WTC11 (cell line): Measurements from ENCODE around the gene PTGES2. TPM values are rescaled to one million over a fixed set of nuclear protein-coding genes. Genes with fewer than 3 reads are reported as not detected.
"Not testable (repeated sequence)": the region's sequence is repeated elsewhere in the genome, so short reads cannot be mapped to it uniquely, and the experiment has no call there.

Source experiments
- ATAC-seq: fragments of 200-7000 bp; cut with Tn5 transposase; 2 replicates; pipeline ENCODE4 v1.10.0; 2021; ENCODE audit warnings: mild to moderate bottlenecking, moderate library complexity
- CTCF ChIA-PET: fragments of 300-600 bp; sonication (Branson Sonifier 250); formaldehyde crosslinking; loops from one replicate; lab custom pipeline; 2021; ENCODE audit warnings: antibody characterized with exemption; lab: Charles Lee
- POLR2A ChIA-PET: fragments of 350-600 bp; sonication (Branson Sonifier 250); formaldehyde crosslinking; loops from one replicate; lab custom pipeline; 2021; ENCODE audit warnings: antibody characterized with exemption; lab: Charles Lee
- DNase-seq: peaks from one replicate; pipeline ENCODE4 v3.0.0; 2021; ENCODE audit warnings: low spot score
- H3K27ac Mint-ChIP-seq: 2 replicates; pipeline ENCODE4 v1.8.0; 2021; ENCODE audit warnings: mixed read lengths
- H3K27me3 Mint-ChIP-seq: 2 replicates; pipeline ENCODE4 v1.8.0; 2021; ENCODE audit warnings: low read depth, mild to moderate bottlenecking, moderate library complexity, mixed read lengths
- H3K36me3 Mint-ChIP-seq: 2 replicates; pipeline ENCODE4 v1.8.0; 2021; ENCODE audit warnings: mixed read lengths
- H3K4me1 Mint-ChIP-seq: 2 replicates; pipeline ENCODE4 v1.8.0; 2022; ENCODE audit warnings: mixed read lengths
- H3K4me3 Mint-ChIP-seq: 2 replicates; pipeline ENCODE4 v1.8.0; 2021; ENCODE audit warnings: mild to moderate bottlenecking, moderate library complexity, mixed read lengths
- H3K9me3 Mint-ChIP-seq: 2 replicates; pipeline ENCODE4 v1.8.0; 2021; ENCODE audit warnings: mixed read lengths
- ATF2 ChIP-seq: sonication (generic); formaldehyde crosslinking; IDR thresholded peaks from 2 replicates; pipeline ENCODE4 v1.8.1; 2022; ENCODE audit warnings: low read depth, missing genetic modification reagents, borderline replicate concordance
- CREM ChIP-seq: sonication (generic); formaldehyde crosslinking; IDR thresholded peaks from 2 replicates; pipeline ENCODE4 v1.8.1; 2022; ENCODE audit warnings: mild to moderate bottlenecking, missing genetic modification reagents, moderate library complexity
- ELF4 ChIP-seq: sonication (generic); formaldehyde crosslinking; IDR thresholded peaks from 2 replicates; pipeline ENCODE4 v1.8.1; 2022; ENCODE audit warnings: low read depth, mild to moderate bottlenecking, moderate library complexity, missing genetic modification reagents
- EMX1 ChIP-seq: fragments of 250-450 bp; sonication (Bioruptor Pico); IDR thresholded peaks from 2 replicates; pipeline ENCODE4 v1.8.0; 2021; ENCODE audit warnings: mild to moderate bottlenecking
- ERG ChIP-seq: fragments of 250-450 bp; sonication (Bioruptor Pico); IDR thresholded peaks from 2 replicates; pipeline ENCODE4 v1.8.0; 2021; ENCODE audit warnings: mild to moderate bottlenecking
- ETV6 ChIP-seq: sonication (generic); formaldehyde crosslinking; IDR thresholded peaks from 2 replicates; pipeline ENCODE4 v1.8.1; 2022; ENCODE audit warnings: mild to moderate bottlenecking, missing genetic modification reagents
- FOXJ3 ChIP-seq: sonication (generic); formaldehyde crosslinking; IDR thresholded peaks from 2 replicates; pipeline ENCODE4 v1.9.0; 2021; ENCODE audit warnings: missing genetic modification reagents, mild to moderate bottlenecking, borderline replicate concordance
- FOXP1 ChIP-seq: sonication (generic); formaldehyde crosslinking; IDR thresholded peaks from 2 replicates; pipeline ENCODE4 v1.8.0; 2022; ENCODE audit warnings: missing genetic modification reagents, mild to moderate bottlenecking, moderate library complexity, borderline replicate concordance
- GRHL2 ChIP-seq: fragments of 250-450 bp; sonication (Bioruptor Pico); IDR thresholded peaks from 2 replicates; pipeline ENCODE4 v1.8.0; 2022; ENCODE audit warnings: mild to moderate bottlenecking, moderate library complexity; ENCODE audit not compliant: insufficient replicate concordance, severe bottlenecking
- IRF1 ChIP-seq: sonication (generic); formaldehyde crosslinking; IDR thresholded peaks from 2 replicates; pipeline ENCODE4 v1.8.0; 2023; ENCODE audit warnings: missing genetic modification reagents
- KAT7 ChIP-seq: sonication (generic); formaldehyde crosslinking; IDR thresholded peaks from 2 replicates; pipeline ENCODE4 v1.8.1; 2023; ENCODE audit warnings: missing genetic modification reagents, mild to moderate bottlenecking, borderline replicate concordance
- NR3C1 ChIP-seq: sonication (generic); formaldehyde crosslinking; conservative IDR thresholded peaks from 2 replicates; pipeline ENCODE4 v1.8.1; 2023; ENCODE audit warnings: low read depth, mild to moderate bottlenecking, missing genetic modification reagents
- SMAD3 ChIP-seq: sonication (generic); formaldehyde crosslinking; IDR thresholded peaks from 2 replicates; pipeline ENCODE4 v1.8.0; 2022; ENCODE audit warnings: missing genetic modification reagents, mild to moderate bottlenecking, borderline replicate concordance
- TEAD4 ChIP-seq: sonication (generic); formaldehyde crosslinking; IDR thresholded peaks from 2 replicates; pipeline ENCODE4 v1.8.0; 2022; ENCODE audit warnings: mild to moderate bottlenecking, missing genetic modification reagents
- USF1 ChIP-seq: sonication (generic); formaldehyde crosslinking; IDR thresholded peaks from 2 replicates; pipeline ENCODE4 v1.8.0; 2022; ENCODE audit warnings: mild to moderate bottlenecking, missing genetic modification reagents
- USF2 ChIP-seq: sonication (generic); formaldehyde crosslinking; IDR thresholded peaks from 2 replicates; pipeline ENCODE4 v1.8.1; 2023; ENCODE audit warnings: mild to moderate bottlenecking, missing genetic modification reagents, moderate library complexity
- ZNF232 ChIP-seq: sonication (generic); formaldehyde crosslinking; IDR thresholded peaks from 2 replicates; pipeline ENCODE4 v1.8.0; 2022; ENCODE audit warnings: mild to moderate bottlenecking, missing genetic modification reagents
- ZNF281 ChIP-seq: sonication (generic); formaldehyde crosslinking; IDR thresholded peaks from 2 replicates; pipeline ENCODE4 v1.8.0; 2023; ENCODE audit warnings: mild to moderate bottlenecking, missing genetic modification reagents
- ZNF532 ChIP-seq: fragments of 250-450 bp; sonication (Bioruptor Pico); IDR thresholded peaks from 2 replicates; pipeline ENCODE4 v1.9.0; 2021; ENCODE audit warnings: mild to moderate bottlenecking, borderline replicate concordance
- total RNA-seq: library from RNA; stranded (reverse); gene quantifications from 3 replicates; pipeline ENCODE4 v1.2.3, GENCODE V29; 2021

The PTGES2 gene
- total RNA-seq, 1 experiment from 2014 or later, result 118 TPM

- no peak for TF ChIP-seq ZNF532
- TF ChIP-seq, all 79 proteins: peak for 0
These were observed 55.1 kb downstream of the PTGES2 start (continued) for GRCh38 chr9:128072144-128073021.

- peak overlapping the region; percentile 73; the same call in 1 of the 2 replicates for H3K27ac Mint-ChIP-seq
- H3K4me1 Mint-ChIP-seq, result peaks cover 30% of the 10 kb centered on the region
- ChIA-PET POLR2A (interaction anchor here (0.7 kb wide), 1 partner anchor 141 kb away, joined by 4 read pairs; the partner anchor contains the start of gene PIP5KL1), CTCF (interaction anchor here (0.7 to 3.2 kb wide), 4 partner anchors 46 to 128 kb away, joined by 3 to 18 read pairs (median 4); no protein-coding TSS in a partner anchor)
- not testable (repeated sequence) for ATAC-seq, H3K9me3 Mint-ChIP-seq, DNase-seq, H3K4me3 Mint-ChIP-seq, H3K27me3 Mint-ChIP-seq, H3K36me3 Mint-ChIP-seq
These were observed 56.1 kb downstream of the PTGES2 start for GRCh38 chr9:128071475-128071874.

GRCh38 chr9:128070874-128071273, 56.7 kb downstream of the PTGES2 start:
- Mint-ChIP-seq H3K4me3 (no peak overlapping the region), H3K27ac (peak overlapping the region; percentile 75; the same call in 1 of the 2 replicates), H3K27me3 (no peaks in the 10 kb centered on the region), H3K4me1 (peaks cover 36% of the 10 kb centered on the region), H3K9me3 (no peaks in the 10 kb centered on the region), H3K36me3 (no peaks in the 10 kb centered on the region; the same call in 1 of the 2 replicates)
- ChIA-PET CTCF (no interaction called here), POLR2A (interaction anchor here (0.7 kb wide), 1 partner anchor 140 kb away, joined by 4 read pairs; the partner anchor contains the start of gene PIP5KL1)
- DNase-seq (no peak), ATAC-seq (no peak)
- no peak for TF ChIP-seq ETV6 (CRISPR knock-in tag)
- TF ChIP-seq USF1 (CRISPR knock-in tag), result no peak
- no peak for TF ChIP-seq ZNF281 (CRISPR knock-in tag)
- TF ChIP-seq GRHL2, result no peak
- TF ChIP-seq FOXJ3, result no peak
- no peak for TF ChIP-seq TEAD4
- no peak for TF ChIP-seq USF2 (CRISPR knock-in tag)
- TF ChIP-seq NR3C1, result no peak
- no peak for TF ChIP-seq SMAD3
- TF ChIP-seq ERG, result no peak
- no peak for TF ChIP-seq ZNF232 (CRISPR knock-in tag)
- TF ChIP-seq KAT7 (CRISPR knock-in tag), result no peak
- TF ChIP-seq ATF2 (CRISPR knock-in tag), result no peak
- TF ChIP-seq EMX1 (CRISPR knock-in tag), result no peak
- no peak for TF ChIP-seq IRF1 (CRISPR knock-in tag)
- no peak for TF ChIP-seq CREM (CRISPR knock-in tag)
- TF ChIP-seq ELF4 (CRISPR knock-in tag), result no peak
- TF ChIP-seq FOXP1 (CRISPR knock-in tag), result no peak
